Epithelial cell of esophagus (primary cell): ENCODE data around the gene SPRN.

Experiments used
- DNase-seq: peaks from one replicate; pipeline ENCODE4 v3.0.0; 2010; ENCODE audit warnings: low read depth
- H3K4me3 ChIP-seq: 2 replicates; pipeline ENCODE4 v1.5.1; 2011; ENCODE audit warnings: mild to moderate bottlenecking, low read length, control low read depth
- TF ChIP-seq, protein P1 (sequence below): IDR thresholded peaks from 2 replicates; pipeline ENCODE4 v1.5.1; 2011; ENCODE audit warnings: low read depth, mild to moderate bottlenecking, low read length, control low read depth, inconsistent platforms; ENCODE audit not compliant: insufficient read depth; ENCODE audit errors: missing control alignments

SPRN gene

DNA sequence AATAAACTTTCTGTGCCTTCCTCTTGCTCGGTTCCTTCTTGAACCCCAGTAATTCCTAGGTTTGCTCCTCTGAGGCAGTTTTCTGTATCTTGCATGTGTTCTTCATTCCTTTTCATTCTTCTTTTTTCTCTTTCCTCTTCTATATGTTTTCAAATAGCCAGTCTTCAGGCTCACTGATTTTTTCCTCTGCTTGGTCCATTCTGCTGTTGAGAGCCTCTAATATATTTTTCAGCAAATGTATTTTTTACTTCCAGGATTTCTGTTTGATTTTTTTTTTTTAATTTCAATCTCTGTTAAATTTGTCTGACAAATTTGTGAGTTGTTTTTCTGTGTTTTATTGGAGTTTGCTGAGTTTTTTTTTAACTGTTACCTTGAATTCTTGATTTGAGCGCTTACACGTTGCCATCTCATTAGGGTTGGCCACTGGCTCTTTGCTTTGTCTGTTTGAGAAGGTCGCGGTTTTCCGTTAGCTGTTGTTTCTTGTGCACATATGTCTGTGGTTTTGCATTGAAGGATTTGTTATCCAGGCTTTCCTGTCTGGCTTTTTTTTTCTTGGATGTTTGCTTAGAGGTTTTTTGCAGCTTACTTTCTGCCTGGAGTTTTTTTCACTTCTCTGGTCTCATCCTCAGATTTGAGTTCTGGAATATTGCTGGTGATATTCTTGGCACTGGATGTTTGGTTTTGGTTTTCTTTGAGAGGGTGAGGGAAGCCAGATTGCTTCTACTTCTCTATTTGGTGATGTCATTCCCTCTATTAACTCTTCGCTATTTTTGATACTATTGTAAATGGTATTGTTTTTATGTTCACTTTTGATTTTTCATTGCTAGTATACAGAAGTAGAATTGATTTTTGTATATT lies 12.7 kb downstream of the SPRN start:
- no peak for DNase-seq
- TF ChIP-seq, protein P1, sequence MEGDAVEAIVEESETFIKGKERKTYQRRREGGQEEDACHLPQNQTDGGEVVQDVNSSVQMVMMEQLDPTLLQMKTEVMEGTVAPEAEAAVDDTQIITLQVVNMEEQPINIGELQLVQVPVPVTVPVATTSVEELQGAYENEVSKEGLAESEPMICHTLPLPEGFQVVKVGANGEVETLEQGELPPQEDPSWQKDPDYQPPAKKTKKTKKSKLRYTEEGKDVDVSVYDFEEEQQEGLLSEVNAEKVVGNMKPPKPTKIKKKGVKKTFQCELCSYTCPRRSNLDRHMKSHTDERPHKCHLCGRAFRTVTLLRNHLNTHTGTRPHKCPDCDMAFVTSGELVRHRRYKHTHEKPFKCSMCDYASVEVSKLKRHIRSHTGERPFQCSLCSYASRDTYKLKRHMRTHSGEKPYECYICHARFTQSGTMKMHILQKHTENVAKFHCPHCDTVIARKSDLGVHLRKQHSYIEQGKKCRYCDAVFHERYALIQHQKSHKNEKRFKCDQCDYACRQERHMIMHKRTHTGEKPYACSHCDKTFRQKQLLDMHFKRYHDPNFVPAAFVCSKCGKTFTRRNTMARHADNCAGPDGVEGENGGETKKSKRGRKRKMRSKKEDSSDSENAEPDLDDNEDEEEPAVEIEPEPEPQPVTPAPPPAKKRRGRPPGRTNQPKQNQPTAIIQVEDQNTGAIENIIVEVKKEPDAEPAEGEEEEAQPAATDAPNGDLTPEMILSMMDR: no peak
- H3K4me3 ChIP-seq: no peak overlapping the region

DNA sequence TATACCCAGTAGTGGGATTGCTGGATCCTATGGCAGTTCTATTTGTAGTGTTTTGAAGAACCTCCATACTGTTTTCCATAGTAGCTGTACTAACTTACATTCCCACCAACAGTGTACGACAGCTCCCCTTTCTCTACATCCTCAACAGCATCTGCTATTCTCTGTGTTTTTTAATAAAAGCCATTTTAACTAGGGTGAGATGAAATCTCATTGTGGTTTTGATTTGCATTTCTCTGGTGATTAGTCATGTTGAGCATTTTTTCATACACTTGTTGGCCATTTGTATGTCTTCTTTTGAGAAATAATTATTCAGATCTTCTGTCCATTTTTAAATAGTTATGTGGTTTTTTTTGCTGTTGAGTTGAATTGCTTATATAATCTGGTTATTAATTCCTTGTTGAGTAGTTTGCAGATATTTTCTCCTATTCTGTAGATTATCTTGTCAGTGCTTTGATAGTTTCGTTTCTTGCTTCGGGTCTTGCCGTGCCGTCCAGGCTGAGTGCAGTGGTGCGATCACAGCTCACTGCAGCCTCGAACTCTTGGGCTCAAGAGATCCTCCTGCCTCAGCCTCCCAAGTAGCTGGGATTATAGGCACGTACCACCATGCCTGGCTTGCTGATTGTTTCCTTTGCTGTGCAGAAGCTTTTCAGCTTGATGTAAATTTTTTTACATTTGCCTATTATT lies 18.4 kb downstream of the SPRN start:
- H3K4me3 ChIP-seq: no peak overlapping the region
- TF ChIP-seq, protein P1: no peak
- no peak for DNase-seq

DNA sequence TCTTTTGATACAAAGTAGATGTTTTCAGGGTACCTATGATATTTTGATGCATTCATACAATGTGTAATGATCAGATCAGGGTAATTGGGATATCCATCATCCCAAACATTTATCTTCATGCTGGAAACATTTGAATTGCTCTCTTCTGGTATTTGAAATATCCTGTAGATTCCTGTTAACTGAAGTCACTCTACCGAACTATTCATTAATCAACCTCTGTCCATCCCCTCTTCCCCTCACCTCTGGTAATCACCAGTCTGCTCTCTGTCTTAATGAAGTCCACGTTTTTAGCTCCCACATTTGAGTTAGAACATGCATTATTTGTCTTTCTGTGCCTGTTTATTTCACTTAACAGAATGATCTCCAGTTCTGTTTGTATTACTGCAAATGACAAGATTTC lies 19.2 kb downstream of the SPRN start:
- DNase-seq: no peak
- TF ChIP-seq, protein P1: no peak
- H3K4me3 ChIP-seq: no peak overlapping the region

DNA sequence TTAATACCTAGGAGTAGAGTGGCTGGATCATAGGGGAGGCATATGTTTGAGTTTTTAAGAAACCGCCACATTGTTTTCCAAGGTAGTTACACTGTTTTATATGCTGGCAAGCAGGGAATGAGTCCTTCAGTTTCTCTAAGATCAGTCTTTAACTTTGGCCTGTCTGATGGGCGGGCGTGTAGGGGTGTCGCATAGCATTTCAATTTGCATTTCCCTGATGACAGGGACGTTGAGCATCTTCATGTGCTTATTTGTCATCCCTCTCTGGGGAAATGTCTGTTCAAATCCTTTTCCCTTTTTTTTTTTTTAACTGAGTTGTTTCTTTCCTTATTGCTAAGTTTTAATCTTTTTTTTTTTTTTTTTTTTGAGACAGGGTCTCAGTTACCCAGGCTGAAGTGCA lies 20.6 kb downstream of the SPRN start:
- no peak for DNase-seq
- no peak overlapping the region for H3K4me3 ChIP-seq
- TF ChIP-seq, protein P1: no peak

DNA sequence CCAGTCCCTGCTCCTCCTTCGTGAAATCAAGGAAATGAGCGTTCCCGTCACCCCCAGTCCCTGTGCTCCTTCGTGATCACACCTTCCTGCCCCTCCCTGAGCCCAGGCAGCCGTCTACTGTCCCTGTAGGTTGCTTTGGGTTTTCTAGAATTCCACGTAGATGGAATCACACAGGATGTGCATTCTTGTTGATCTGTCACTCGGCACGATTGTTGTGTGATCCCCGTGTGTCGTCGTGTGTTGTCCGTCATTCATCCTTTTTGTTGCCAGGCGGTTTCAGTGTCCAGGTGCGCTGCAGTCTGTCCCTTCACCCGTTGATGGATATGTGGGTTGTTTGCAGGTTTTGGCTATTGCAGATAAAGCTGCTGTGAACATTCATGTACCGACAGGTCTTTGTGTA lies 21.1 kb downstream of the SPRN start:
- H3K4me3 ChIP-seq: no peak overlapping the region
- TF ChIP-seq, protein P1: no peak

DNA sequence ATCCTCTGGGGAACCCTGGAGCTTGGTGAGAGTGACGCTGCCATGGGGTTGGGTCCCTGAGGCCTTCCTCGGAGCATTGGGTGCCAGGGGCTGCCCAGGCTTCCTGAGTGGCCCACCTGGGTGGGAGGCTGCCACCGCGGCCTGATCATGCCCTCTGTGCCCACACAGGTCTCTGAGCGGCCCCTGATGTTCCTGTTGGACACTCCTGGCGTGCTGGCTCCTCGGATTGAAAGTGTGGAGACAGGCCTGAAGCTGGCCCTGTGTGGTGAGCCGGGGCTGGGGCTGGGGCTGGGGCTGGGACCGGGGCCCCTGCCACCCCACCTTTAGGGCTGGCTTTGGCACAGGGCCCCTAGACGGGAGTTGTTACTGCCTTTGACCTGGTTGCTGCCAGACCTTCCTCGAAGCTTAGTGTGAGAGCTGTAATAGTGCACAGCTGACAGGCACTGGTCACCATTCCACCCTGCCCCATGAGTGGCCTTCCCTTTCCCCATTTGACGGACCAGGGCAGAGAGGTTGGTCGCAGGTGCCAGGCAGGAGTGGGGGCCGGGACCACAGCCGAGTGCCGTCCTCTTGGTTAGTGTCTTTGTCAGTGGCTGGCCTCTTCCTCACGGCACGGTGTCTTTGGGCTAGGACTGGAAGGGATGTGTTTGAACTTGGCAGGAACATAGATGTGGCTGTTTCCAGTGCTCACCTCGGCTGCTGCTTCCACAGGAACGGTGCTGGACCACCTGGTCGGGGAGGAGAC lies 22.3 kb downstream of the SPRN start:
- TF ChIP-seq, protein P1: no peak
- no peak overlapping the region for H3K4me3 ChIP-seq
- DNase-seq: no peak

More for the DNA sequence above, 21.1 kb downstream of the SPRN start:
- no peak for DNase-seq
